Central memory CD8-positive, alpha-beta T cell (primary cell): ENCODE results near the gene ANO3.

Experiments
- ATAC-seq: fragments of 150-1000 bp; cut with Tn5 transposase; replicated peaks from 2 replicates; pipeline ENCODE4 v1.10.0; 2022; ENCODE audit warnings: mild to moderate bottlenecking, moderate FRiP score, moderate number of reproducible peaks; ENCODE audit not compliant: poor library complexity, severe bottlenecking; ENCODE audit errors: extremely low read depth
- DNase-seq, 2 donors: peaks; one replicate each; pipeline ENCODE4 v3.0.0; 2021; ENCODE audit warnings: low spot score in 2 of 2
- H3K27ac Mint-ChIP-seq: one replicate; pipeline ENCODE4 v1.8.0; 2022; ENCODE audit warnings: low read depth, mild to moderate bottlenecking, moderate library complexity, mixed read lengths
- H3K27me3 Mint-ChIP-seq: one replicate; pipeline ENCODE4 v1.8.0; 2022; ENCODE audit warnings: mixed read lengths
- H3K36me3 Mint-ChIP-seq: one replicate; pipeline ENCODE4 v1.8.0; 2022; ENCODE audit warnings: mild to moderate bottlenecking, moderate library complexity, mixed read lengths; ENCODE audit not compliant: insufficient read depth
- H3K4me1 Mint-ChIP-seq: one replicate; pipeline ENCODE4 v1.8.0; 2022; ENCODE audit warnings: mixed read lengths
- H3K4me3 Mint-ChIP-seq: one replicate; pipeline ENCODE4 v1.8.0; 2022; ENCODE audit warnings: mild to moderate bottlenecking, moderate library complexity, mixed read lengths
- H3K9me3 Mint-ChIP-seq: one replicate; pipeline ENCODE4 v1.8.0; 2022; ENCODE audit warnings: mixed read lengths

Gene ANO3

DNA sequence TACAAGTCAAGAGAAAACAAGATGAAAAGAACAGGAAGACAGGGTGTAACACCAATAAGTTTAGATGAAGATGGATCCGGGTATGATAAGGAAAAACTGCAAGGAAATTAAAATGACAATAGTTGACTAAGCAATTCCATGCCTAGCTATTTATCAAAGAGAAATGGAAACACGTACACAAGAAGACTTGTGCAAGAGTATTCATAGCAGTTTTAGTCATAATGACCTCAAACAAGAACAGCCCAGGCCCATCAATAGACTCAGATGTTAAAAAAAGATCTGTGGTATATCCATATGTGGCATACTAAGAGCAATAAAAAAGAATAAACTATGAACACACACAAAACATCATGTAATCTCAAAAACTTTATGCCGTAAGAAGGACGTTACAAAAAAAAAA, 356.8 kb downstream of the ANO3 start:
- H3K9me3 Mint-ChIP-seq, result no peaks in the 10 kb centered on the region
- H3K4me1 Mint-ChIP-seq, result no peaks in the 10 kb centered on the region
- H3K27ac Mint-ChIP-seq, result no peak overlapping the region
- H3K36me3 Mint-ChIP-seq, result no peaks in the 10 kb centered on the region
- H3K4me3 Mint-ChIP-seq, result no peak overlapping the region
- no peaks in the 10 kb centered on the region for H3K27me3 Mint-ChIP-seq
- no peak for ATAC-seq
- DNase-seq, result no peak

DNA sequence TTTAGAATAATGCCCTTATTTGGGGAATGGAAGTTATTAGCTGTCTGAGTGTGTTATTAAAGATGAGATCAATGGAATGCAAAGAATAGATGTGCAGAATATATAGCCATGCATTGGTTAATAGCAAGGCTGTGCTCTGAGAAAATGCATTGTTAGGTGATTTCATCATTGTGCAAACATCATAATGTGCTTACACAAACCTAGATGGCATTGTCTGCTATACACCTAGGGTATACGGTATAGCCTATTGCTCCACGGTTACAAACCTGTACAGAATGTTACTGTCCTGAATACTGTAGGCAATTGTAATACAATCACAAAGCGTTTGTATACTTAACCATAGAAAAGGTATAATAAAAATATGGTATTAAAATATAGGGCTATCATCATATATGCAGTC, 364.4 kb downstream of the ANO3 start:
- Mint-ChIP-seq H3K9me3 (peaks cover 7% of the 10 kb centered on the region), H3K27ac (no peak overlapping the region), H3K4me1 (no peaks in the 10 kb centered on the region), H3K27me3 (no peaks in the 10 kb centered on the region), H3K36me3 (no peaks in the 10 kb centered on the region), H3K4me3 (no peak overlapping the region)
- no peak for DNase-seq
- ATAC-seq, result no peak

DNA sequence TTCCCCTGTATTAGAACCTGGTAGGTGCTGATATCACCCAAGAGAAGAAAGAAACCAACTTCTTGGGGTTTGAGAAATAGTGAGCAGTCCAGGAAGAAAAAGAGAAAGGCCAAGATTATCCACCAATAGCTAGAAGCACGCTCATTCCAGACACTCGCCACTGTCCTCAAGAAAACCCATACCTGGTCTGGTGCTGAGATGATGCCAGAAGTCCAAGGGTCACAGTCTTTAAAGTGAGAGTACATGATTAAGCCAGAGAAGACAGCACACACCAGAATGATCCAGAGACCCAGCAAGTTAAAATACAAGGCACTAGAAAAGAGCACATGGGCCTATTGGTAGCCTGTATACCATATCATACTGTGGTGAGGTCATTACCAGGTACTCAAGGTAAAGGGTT, 366.3 kb downstream of the ANO3 start:
- Mint-ChIP-seq H3K27ac (no peak overlapping the region), H3K9me3 (peaks cover 7% of the 10 kb centered on the region), H3K27me3 (no peaks in the 10 kb centered on the region), H3K36me3 (no peaks in the 10 kb centered on the region), H3K4me3 (no peak overlapping the region), H3K4me1 (no peaks in the 10 kb centered on the region)
- ATAC-seq (no peak), DNase-seq (no peak)

DNA sequence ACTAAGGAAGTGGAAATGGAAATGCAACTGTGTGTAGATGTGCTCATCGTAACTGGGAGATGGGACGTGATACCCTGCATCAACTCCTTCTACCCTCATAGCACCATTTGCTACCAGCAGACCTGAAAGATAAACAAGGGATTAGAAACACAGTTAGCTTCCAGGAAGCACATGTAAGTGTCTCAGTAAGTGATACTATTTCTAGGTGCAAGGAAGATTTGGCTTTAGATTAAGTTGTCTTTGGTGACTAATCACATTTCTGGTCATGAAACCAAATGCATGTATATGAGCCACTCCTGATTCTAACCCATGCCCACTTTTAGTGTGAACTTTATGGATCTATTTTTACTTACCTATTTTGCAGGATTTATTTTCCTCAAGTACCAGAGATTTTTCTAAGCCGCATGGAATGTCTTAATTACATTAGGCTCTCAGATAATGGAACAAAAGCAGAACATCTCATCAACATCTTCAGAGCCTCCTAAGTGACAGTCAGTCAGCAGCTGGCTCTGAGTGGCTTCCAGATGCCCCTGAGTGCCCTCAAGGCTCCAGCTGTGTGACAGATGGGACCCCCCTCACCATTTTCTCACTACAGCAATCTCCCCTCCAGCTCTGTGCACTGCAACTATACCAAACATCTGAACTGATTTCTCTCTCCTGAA, 368.8 kb downstream of the ANO3 start:
- ATAC-seq, result no peak
- H3K27ac Mint-ChIP-seq, result no peak overlapping the region
- no peaks in the 10 kb centered on the region for H3K36me3 Mint-ChIP-seq
- H3K4me1 Mint-ChIP-seq, result no peaks in the 10 kb centered on the region
- H3K9me3 Mint-ChIP-seq, result peaks cover 16% of the 10 kb centered on the region
- DNase-seq, result no peak
- H3K4me3 Mint-ChIP-seq, result no peak overlapping the region
- no peaks in the 10 kb centered on the region for H3K27me3 Mint-ChIP-seq

DNA sequence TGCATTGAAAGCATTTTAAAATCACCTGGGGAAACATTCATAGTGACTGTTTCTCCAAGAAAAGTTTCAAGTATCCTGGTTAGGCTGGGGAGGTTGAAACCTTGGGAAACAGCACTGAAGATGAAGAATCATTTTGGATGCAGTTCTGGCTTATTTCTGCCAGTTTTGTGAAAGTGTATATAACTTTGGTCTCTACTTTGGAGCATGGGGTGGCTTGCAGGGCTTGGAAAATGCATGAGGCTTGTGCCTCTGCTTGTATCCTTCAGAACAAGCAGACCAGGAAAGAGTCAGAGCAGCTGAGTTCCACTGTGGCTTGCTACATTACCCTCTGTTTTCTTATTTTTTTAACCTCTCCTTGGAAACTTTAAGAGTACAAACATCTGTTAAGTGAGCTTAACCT, 370.5 kb downstream of the ANO3 start:
- ATAC-seq (no peak), DNase-seq (no peak)
- peaks cover 18% of the 10 kb centered on the region for H3K9me3 Mint-ChIP-seq
- H3K36me3 Mint-ChIP-seq, result no peaks in the 10 kb centered on the region
- H3K27ac Mint-ChIP-seq, result no peak overlapping the region
- H3K4me3 Mint-ChIP-seq, result no peak overlapping the region
- H3K4me1 Mint-ChIP-seq, result no peaks in the 10 kb centered on the region
- H3K27me3 Mint-ChIP-seq, result no peaks in the 10 kb centered on the region

DNA sequence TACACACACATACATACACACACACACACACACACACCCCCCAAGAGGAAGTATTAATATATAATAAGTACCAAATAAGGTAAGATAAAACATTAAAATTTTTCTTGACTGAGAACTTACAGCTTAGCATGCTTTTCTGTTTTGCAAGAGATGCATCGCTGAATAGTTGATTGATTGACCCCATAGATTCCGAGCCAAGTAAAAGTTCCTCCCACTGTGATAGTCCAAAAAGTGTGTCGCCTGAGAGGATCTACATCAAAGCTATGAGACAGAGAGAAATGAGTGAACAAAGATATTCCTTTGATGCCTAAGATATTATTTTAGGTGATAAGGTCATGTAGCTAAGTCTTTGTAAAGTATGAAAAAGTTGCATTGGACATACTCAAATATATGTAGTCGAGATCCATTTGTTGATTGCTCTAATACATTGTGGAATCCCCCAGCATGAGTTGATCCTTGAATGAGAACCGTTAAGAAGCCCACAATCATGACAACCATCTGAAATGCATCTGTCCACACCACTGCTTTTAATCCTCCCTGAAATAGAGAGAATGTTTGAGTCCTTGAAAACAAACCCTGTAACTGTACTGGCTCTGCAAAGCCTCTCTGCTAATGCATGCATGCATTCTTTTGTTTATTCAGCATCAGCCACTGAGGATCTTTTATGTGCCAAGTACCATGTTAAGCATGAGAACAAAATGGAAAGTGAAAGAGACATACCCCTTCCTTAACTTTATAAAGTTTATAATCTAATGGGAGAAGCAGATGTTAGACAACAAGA, 371.7 kb downstream of the ANO3 start:
- no peak for DNase-seq
- Mint-ChIP-seq H3K27me3 (no peaks in the 10 kb centered on the region), H3K4me1 (no peaks in the 10 kb centered on the region), H3K36me3 (no peaks in the 10 kb centered on the region), H3K4me3 (no peak overlapping the region), H3K9me3 (peaks cover 20% of the 10 kb centered on the region), H3K27ac (no peak overlapping the region)
- no peak for ATAC-seq

DNA sequence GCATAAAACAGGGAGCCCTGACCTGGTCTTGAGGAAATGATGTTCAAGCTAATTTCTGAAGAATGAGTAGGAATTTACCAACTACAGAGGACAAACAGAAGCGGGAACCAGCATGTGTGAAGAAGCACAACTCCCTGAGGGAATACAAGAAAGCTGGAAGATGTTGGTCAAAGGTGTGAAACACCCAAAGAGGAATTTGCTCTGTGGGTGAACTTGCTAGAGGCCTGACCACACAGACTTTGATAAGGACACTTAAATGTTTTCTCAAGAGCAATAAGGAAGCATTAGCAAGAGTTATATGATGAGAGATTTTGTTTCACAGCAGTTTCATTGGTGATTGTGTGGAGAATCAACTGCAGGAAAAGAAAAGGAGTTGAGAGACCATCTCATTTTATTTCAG, 372.3 kb downstream of the ANO3 start:
- Mint-ChIP-seq H3K27ac (no peak overlapping the region), H3K4me1 (no peaks in the 10 kb centered on the region), H3K36me3 (no peaks in the 10 kb centered on the region), H3K9me3 (peaks cover 20% of the 10 kb centered on the region), H3K27me3 (no peaks in the 10 kb centered on the region), H3K4me3 (no peak overlapping the region)
- DNase-seq (no peak), ATAC-seq (no peak)

DNA sequence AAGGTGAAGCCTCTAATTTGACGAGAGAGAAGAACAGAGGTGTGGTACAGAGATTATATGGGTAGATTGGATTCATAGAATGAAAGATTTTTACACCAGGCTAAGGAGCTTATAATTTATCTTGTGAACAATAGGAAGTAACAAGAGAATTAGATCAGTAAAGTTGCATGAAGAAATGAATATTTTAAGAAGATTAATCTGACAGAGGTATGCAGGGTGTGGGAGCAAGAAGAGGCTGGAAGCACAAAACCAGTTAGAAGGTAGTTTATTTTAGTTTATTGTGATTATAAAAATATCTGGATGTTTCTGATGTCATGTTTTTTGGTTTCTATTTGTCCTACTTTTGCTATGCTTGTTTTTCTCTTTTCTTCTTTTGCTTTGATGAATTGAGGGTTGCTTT, 374.3 kb downstream of the ANO3 start:
- Mint-ChIP-seq H3K9me3 (peaks cover 20% of the 10 kb centered on the region), H3K36me3 (no peaks in the 10 kb centered on the region), H3K4me1 (no peaks in the 10 kb centered on the region), H3K27me3 (no peaks in the 10 kb centered on the region), H3K4me3 (no peak overlapping the region), H3K27ac (no peak overlapping the region)
- ATAC-seq (no peak), DNase-seq (no peak)

DNA sequence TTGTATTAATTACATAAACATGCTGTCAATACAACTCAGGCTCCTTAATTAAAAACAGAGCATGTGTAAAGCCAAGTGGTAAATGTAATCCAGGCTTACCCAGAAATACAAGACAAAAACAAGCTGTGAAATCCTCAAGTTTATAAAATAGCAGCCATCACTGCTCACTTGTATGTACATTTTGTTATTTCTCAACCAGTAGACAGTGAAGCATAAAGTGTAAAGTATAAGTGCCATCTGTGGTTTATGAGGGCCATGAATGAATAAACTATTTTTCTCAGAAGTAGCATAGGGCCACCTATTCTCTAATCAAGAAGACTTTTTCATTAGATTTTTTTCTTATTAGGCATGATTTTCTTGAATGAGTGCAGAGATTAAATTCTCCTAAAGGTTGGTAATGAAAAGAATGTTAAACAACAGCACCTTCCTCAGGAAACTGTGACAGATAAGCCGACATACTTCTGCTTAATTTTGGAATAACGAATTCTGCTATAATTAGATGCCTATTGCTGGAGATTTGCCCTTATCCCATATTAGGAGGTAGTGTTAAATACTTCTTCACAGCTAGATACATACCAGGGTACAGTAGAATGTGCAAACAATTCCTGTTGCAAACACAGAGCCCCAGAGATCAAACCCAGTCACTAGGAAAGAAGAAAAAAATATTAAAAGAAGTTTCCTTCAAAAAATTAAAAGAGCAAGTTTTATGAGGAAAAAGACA, 377.0 kb downstream of the ANO3 start:
- Mint-ChIP-seq H3K36me3 (no peaks in the 10 kb centered on the region), H3K4me3 (no peak overlapping the region), H3K27ac (no peak overlapping the region), H3K4me1 (no peaks in the 10 kb centered on the region), H3K9me3 (peaks cover 30% of the 10 kb centered on the region), H3K27me3 (no peaks in the 10 kb centered on the region)
- DNase-seq (no peak), ATAC-seq (no peak)

DNA sequence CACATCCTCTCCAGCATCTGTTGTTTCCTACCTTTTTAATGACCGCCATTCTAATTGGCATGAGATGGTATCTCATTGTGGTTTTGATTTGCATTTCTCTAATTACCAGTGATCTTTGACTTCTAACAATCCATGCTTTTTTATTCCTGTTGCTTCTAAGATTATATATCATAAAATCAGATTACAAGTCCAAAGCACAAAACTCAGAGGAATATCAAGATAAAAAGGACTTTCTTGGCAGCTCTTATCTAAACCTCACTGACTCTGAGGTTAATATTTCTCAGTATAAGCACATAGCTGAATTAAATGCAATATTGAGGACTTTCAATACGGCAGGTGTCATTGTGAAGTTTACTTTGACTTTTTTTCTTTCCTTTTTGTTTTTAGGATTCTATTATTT, 378.6 kb downstream of the ANO3 start:
- peaks cover 18% of the 10 kb centered on the region for H3K9me3 Mint-ChIP-seq

DNA sequence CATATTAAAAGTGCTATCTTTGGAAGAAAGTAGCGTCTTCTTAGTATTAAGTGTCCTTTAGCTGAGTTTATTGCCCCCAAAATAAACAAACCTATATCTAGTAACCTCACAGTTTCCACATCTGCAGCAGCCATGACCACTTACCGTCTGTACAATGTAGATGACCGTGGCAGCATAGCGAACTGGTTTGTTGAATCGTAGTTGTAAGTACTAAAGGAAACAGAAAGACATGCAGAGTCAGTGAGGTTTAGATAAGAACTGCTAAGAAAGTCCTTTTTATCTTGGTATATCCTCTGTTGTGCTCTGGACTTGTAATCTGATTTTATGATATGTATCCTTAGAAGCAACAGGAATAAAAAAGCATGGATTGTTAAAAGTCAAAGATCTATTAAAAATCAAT, 380.6 kb downstream of the ANO3 start:
- H3K36me3 Mint-ChIP-seq, result no peaks in the 10 kb centered on the region
- DNase-seq, result no peak
- H3K4me3 Mint-ChIP-seq, result no peak overlapping the region
- no peaks in the 10 kb centered on the region for H3K27me3 Mint-ChIP-seq
- H3K4me1 Mint-ChIP-seq, result no peaks in the 10 kb centered on the region
- ATAC-seq, result no peak
- H3K27ac Mint-ChIP-seq, result no peak overlapping the region
- H3K9me3 Mint-ChIP-seq, result peaks cover 20% of the 10 kb centered on the region

More for the DNA sequence above, 378.6 kb downstream of the ANO3 start:
- no peak for ATAC-seq
- no peak overlapping the region for H3K27ac Mint-ChIP-seq
- H3K27me3 Mint-ChIP-seq, result no peaks in the 10 kb centered on the region
- no peaks in the 10 kb centered on the region for H3K4me1 Mint-ChIP-seq
- H3K4me3 Mint-ChIP-seq, result no peak overlapping the region
- DNase-seq, result no peak
- H3K36me3 Mint-ChIP-seq, result no peaks in the 10 kb centered on the region
